Stimulated activated CD4-positive, alpha-beta T cell treated with anti-CD3 and anti-CD28 coated beads, TNF-alpha, amount 100 ng/mL, for 4 hours (primary cell): ENCODE measurements around the gene MEIOSIN.
"Not testable (repeated sequence)": the region's sequence is repeated elsewhere in the genome, so short reads cannot be mapped to it uniquely, and the experiment has no call there.

Experiments used
- DNase-seq, 3 experiments: peaks; one replicate each; pipeline ENCODE4 v3.0.0-alpha.2; 2020; ENCODE audit warnings: low read depth in 3 of 3

MEIOSIN gene

DNA sequence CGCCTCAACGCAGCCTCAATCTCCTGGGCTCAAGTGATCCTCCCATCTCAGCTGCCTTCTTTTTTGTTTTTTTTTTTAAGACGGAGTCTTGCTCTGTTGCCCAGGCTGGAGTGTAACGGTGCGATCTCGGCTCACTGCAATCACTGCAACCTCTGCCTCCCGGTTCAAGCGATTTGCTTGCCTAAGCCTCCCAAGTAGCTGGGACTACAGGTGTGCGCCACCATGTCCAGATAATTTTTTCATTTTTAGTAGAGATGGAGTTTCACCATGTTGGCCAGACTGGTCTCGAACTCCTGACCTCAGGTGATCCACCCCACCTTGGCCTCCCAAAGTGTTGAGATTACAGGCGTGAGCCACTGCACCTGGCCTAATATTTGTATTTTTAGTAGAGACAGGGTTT, 13.2 kb upstream of the MEIOSIN start:
- DNase-seq: not testable (repeated sequence)

DNA sequence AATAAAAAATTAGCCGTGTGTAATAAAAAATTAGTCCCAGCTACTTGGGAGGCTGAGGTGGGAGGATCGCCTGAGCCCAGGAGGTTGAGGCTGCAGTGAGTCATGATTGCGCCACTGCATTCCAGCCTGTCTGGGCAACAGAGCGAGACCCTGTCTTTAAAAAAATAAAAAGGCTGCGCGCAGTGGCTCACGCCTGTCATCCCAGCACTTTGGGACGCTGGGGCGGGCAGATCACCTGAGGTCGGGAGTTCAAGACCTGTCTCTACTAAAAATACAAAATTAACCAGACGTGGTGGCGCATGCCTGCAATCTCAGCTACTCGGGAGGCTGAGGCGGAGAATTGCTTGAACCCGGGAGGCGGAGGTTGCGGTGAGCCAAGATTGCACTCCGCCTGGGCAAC, 4.6 kb upstream of the MEIOSIN start:
- not testable (repeated sequence) for DNase-seq

DNA sequence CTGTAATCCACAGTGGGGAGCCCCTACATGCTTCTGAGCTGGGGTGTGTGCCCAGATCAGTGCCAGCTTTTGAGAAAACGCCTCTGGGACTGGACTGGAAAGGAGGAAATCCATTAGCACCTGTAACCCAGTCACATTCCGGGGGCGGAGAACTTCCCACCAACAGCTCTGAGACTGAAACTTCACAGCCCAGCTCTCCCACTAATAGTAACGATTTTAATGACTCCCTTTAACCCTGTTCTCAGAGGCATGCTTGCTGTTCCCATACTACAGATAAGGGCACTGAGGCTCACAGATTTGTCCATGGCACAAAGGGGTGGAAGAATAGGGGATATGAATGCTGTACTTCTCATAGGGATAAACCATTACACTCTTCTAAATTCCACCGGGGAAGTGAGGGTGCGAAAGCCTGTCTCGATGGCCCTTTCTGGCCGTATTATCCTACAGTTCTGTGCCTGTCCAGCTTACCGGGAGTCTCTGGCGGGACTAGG, 3.4 kb upstream of the MEIOSIN start:
- DNase-seq: peak in 1 of 3 experiments; percentile 7

DNA sequence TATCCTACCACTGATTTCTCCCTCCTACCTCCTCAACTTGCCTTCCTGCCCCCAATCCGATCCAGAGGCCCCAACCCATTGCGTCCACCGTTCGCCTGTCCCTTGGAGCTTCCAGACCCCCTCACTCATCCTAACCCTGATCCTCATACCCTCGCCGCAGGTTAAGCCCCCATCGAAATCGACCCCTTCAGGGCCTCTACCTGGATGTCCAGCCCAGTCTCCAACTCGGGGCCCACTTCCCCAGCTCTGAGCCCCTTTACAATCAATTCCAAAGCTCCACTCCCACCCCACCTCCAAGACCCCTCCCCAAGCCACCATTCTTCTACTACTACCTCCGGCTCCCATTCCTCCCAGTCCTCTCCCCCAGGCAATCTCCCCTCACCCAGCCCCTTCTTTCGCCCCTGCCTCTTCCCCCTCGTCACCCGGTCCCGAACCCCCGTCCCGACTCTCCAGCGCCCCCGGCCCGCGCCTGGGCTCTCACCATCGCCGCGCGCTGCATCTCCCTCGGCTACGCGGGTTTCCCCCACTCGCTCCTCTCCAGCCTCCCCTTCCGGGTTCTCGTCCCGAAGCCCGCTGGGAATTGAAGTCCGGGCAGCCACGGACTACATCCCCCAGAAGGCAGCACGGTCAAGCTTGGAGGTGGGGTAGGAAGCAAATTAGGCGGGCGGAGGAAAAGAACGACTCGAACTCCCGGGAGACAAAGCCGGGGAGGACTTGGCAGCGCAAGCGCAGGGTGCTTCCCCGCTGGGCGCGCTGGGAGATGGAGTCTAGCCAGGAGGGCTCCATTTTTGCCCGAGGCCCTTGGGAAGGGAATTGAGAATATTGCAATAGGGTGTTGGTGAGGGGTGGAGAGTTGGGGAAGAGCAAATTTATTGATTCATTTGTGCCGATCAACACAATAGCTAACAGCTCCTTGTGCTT, 2.6 kb upstream of the MEIOSIN start, which contains the start of gene FBXO46:
Gene FBXO46, minus strand, starts transcription at position 529 of the 921 bp plus-strand sequence. CDS start 17,401 bp downstream, outside the sequence.
- peak; percentile 78 to 91 (median 87) for DNase-seq

DNA sequence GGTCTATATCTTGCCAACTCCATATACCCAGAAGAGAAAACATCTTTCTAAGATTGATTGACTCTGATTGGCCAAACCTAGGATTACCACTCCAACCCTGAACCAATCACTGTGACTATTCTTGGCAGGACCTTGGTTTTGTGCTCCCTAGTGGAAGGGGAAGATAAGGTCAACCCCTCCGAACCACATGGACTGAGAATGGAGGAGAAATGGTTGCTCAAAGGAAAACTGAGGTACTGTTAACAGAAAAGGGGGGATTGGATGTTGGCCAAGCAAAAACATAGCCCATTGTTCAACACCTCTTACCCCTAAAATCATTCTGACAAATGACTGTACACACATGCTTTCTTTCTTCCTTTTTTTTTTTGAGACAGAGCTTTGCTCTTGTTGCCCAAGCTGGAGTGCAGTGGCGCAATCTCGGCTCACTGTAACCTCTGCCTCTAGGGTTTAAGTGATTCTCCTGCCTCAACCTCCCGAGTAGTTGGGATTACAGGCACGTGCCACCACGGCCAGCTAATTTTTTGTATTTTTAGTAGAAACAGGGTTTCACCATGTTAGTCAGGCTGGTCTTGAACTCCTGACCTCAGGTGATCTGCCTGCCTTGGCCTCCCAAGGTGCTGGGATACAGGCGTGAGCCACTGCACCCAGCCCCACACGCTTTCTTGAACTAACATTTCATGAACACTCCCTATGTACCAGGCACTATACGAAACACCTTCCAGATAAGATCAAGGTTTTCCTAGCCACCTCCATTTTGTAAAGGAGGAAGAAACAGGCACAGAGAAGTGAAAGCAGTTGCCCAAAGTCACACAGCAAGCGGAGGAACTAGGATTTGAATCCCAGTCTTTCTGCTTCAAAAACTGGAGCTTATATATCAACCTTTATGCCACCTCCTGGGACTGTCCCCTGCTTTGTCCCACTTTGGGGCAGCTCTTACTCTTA, 6.5 kb downstream of the MEIOSIN start:
- no peak for DNase-seq

DNA sequence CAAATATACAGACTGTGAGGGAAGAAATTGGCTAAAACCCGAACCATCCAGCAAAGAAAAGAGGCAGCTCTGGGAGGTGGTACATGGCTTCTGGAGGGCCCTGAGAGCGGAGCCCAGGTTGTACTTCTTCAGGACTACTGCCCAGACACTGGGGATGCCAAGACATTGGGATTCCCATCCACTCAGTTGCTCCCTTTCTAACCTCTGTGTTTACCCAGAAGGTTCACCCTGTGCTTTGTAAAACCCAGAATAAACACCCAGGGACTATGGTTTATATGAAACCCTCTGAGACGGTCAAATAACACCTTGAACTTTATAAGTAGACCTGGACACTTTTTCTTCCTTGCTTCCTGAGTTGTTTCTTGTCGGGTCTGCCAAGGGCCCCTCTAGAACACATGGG, 9.7 kb downstream of the MEIOSIN start:
- no peak for DNase-seq

DNA sequence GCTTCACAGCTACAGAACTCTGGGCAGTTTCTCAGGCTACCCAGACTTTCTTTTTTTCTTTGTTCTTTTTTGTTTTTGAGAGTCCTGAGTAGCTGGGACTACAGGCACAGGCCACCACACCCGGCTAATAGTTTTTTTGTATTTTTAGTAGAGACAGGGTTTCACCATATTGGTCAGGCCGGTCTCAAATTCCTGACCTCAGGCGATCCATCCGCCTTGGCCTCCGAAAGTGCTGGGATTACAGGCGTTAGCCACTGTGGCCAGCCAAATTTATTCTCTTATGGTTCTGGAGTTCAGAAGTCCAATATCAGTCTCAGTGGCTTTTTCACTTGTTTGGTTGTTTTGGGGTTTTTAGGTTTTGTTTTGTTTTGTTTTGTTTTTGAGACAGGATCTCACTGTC, 12.4 kb downstream of the MEIOSIN start:
- DNase-seq: no peak

DNA sequence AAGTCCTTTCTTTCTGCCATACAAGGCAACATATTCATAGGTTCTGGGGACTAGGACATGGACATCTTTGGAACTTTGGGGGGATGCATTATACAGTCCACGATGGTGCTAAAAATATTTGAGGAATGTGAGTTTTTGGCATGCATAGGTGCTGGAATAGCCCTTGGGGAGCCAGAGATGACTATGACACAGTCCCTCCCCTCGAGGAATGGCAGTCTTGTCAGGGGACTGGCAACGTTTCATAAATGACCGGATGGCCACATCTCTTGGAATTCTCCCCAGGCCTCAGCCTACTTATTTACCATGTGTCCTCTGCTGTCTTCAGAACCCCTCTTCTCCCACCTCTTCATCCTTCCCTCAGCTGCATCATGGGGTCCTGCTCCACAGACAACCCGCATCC, 13.6 kb downstream of the MEIOSIN start:
- DNase-seq: no peak

DNA sequence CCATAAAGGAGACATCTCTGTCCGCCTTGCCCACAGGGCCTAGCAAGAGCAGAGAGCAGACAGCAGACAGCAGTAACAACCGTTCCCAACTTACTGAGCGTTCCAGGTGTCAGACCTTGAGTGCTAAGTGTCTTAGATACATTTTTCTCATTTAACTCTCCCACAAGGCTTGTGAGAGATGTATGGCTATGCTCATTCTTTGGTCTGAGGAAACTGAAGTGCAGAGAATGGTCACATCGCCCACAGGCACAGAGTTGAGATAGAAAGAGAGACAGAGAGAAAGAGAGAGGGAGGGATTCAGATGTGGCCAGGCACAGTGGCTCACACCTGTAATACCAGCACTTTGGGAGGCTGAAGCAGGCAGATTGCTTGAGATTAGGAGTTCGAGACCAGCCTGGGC, 14.3 kb downstream of the MEIOSIN start:
- no peak for DNase-seq

DNA sequence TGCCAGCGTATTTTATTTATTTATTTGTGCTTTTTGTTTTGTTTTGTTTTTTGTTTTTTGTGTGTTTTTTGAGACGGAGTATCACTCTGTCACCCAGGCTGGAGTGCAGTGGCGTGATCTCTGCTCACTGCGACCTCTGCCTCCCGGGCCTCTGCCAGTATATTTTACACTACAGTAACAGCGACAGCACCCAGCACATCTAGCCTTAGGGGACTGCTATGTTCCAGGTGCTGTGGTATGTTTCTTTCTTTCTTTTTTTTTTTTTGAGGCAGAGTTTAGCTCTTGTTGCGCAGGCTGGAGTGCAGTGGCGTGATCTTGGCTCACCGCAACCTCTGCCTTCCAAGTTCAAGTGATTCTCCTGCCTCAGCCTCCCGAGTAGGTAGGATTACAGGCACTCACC, 18.2 kb downstream of the MEIOSIN start:
- DNase-seq: not testable (repeated sequence)

DNA sequence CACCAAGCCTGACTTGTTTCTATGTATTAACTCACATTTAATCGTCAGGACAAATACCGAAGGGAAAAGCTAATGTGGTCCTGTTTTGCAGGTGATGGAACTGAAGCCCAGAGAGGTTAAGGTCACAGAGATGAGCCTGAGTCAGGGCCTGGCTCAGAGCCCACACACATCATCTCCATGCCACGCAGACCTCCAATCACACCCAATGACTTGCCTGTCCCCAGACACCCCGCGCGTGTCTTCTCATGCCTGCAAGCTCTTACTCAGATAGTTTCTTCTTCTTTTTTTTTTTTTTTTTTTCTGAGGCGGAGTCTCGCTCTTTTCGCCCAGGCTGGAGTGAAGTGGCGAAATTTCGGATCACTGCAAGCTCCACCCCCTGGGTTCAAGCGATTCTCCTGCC, 19.4 kb downstream of the MEIOSIN start:
- no peak for DNase-seq

DNA sequence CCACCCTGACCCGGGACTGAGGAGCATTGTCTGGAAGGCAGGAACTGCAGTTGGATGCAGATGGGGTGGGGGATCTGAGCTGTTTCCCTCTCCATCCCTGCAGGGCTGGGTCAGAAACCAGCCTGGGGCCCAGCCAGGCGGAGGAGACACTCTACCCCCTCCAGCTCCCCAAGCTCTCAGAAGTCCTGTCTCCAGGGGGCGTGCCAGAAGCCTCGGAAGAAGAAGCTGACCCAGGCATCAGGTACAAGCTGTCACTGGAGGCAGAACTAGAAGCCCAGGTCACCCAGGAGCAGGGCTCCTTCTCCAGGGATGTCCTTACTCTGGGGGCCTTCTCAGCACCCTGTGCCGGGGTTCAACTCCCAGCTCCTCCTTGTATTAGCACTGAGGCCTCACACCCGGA, 20.3 kb downstream of the MEIOSIN start:
- DNase-seq: no peak

DNA sequence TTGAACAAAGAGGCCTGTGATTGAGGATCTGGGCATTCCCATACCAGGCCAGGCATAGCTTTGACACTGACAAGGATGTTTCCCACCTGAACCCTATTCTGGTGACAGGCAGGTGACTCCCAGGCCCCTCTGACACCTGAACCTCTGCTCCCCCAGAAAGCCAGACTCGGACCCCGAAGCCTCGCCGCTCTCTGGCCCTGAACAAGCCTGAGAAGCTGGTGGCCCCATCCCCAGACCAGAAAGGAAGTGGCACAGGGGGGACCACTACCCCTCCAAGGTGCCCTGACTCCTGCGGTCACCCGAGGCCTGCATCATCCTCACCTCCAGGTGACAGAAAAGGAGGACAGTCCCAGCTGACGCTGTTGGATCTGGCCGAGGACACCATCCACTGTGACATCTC, 21.1 kb downstream of the MEIOSIN start:
- no peak for DNase-seq

DNA sequence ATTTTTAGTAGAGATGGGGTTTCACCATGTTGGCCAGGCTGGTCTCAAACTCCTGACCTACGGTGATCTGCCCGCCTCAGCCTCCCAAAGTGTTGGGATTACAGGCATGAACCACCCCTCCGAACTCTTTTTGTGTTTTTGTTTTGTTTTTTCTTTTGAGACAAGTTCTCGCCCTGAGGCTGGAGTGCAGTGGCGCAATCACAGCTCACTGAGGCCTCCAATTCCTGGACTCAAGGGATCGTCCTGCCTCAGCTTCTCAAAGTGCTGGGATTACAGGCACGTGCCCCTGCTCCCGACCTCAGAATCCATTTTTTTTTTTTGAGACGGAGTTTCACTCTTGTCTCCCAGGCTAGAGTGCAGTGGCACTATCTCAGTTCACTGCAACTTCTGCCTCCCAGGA, 24.5 kb downstream of the MEIOSIN start:
- DNase-seq: no peak

DNA sequence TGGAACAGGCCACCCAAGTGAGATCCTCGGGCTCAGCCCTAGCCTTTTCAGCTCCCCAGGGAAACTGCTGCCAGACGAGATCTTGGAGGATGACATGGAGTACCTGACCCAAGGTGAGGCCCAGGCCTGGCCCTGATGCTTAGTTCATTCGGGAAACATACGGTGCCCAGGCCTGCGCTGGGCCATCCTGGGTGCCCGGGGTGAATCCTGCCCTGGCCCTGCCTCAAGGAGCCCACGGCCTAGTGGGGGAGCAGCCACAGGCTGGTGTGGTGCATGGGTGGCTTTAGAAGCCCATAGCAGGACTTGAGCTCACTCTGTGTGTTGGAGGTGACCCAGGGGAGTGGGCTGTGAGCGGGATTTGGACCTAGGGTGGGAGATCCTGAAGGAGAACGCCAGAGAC, 25.7 kb downstream of the MEIOSIN start:
- DNase-seq: no peak

DNA sequence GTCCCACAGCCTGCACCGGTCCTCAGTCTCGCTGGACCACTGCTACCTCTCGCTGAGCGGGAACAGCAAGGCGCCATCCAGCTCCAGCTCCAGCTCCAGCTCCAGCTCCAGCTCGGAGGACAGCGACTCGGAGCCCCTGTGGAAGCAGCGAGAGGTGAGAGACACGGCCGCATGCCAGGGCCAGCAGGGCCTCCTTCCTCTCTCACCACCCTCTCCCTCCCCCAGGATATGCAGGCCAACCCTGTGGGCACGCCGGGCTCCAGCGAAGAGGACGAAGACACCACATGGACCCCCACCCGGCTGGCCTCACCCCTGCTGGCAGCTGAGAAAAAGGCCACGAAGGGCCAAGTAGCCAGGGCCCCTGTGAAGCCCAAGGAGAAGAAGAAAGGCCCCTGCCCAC, 28.5 kb downstream of the MEIOSIN start:
- DNase-seq: no peak

DNA sequence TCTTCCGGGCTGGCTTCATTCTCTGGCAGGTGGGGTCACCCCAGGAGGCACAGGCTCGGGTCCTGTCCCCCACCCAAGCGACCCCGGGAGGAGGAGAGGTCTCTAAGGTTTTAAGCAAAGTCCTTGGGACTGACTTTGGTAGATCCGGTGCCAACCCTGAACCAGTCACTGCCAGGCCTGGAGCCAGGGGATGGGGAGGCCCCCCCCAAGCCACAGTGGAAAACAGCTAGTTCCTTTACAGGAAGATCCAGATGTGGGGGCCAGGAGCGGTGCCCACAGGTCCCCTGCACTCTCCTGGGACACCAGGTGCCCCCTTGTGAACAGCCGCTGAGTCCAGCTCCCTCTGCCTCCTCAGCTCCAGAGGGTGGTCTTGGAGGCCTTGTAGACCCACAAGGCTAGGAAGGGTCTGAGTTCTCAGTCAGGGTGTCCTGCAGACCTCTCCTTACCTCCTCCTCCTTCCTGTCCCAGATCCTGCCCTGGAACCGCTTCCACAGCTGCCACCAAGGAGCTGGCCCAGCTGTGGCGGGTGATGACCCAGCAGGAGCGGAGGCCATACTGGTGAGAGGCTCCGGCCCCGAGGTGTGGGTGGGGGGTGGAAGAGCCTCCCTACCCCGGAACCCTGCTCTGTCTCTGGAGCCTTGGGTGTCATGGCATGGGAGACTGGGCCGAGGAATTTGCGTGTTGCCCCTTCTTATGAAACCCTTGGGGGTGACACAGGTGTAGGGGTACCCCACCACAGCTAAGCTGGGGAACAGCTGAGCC, 29.8 kb downstream of the MEIOSIN start:
- DNase-seq: no peak

DNA sequence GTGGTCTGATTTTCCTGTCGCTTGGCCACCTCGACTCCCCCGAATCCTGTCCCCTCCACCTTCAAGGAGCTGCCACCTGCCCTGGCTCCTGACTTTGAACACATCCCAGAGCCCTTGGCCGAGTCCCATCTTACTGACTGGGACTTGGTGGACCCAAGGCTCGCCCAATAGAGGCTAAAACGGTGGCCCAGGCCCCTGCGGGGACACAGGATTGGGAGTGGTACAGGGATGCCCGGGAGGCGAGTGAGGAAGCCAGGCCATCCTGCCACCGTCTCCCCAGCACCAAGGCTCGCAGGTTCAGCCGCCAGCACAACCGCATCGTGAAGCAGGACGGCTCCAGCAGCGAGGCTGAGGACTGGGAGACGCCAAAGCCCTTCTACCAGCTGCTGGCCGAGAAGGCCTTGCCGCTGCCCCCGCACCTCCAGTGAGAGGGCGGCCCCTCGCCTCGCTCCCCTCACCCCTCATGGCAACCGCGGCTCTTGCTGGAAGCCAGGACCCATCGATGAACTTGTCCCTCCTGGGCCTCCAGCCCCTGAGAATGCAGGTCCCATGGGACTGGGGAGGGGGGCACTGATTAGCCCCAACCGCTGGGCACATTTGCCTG, 30.6 kb downstream of the MEIOSIN start:
- DNase-seq: no peak

DNA sequence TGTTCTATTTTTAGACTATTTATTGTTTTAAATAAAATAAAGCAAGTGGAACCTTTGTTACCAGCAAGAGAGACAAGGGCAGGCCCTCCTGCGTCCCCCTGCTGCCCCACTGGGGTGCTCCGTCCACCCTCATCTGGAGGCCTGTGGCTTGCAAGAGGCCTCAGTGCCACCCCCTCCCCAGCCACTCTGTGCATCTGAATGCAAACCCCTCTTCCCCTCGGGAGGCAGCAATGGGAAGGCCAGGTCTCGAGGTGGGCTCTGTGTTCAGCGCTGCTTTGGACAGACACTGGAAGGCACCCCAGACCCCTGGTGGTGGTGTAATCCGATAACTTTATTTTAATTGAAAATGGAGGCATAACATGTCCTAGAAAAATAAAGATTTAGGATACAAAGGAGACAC, 31.2 kb downstream of the MEIOSIN start:
- DNase-seq: no peak

DNA sequence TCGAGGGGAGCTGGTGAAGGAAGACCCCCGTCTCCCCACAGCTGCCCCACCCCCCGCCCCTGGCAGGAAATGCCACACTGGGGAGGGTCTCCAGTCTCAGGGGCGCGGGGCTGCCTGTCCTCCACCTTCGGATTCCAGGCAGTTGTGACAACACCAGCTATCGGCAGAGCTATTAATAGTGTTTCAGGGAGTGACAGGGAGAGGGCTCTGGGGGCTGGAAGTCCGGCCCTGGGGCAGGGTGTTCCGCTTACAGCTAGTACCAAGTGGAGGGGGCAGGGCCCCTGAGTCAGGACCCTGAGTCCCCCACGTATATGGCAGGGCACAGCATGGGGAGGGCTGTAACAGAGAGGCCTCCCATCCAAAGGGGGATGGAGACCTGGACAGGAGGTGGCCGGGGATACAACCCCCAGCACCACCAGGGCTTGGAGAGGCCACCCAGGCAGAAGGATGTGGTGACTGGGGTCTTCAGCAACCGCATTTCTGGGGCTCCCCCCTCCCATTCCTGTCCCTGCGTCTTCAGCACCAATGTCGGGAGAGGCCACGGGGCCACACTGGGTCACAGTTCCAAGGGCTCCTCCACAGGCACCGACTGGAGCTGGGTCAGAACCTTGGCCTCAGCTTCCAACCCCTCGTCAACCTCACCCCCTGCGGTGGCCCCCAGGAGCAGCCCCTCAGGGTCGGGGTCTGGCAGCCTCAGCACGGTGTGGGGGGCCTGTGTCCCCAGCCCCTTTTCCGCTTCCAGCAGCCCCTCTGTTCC, 31.9 kb downstream of the MEIOSIN start:
- DNase-seq: no peak
